Activated T-cell treated with anti-CD3 and anti-CD28 coated beads for 4 hours (primary cell): Measurements from ENCODE around the gene CALML3.

ENCODE experiments used
- DNase-seq: peaks from one replicate; pipeline ENCODE4 v3.0.0-alpha.2; 2020

Gene CALML3

DNA sequence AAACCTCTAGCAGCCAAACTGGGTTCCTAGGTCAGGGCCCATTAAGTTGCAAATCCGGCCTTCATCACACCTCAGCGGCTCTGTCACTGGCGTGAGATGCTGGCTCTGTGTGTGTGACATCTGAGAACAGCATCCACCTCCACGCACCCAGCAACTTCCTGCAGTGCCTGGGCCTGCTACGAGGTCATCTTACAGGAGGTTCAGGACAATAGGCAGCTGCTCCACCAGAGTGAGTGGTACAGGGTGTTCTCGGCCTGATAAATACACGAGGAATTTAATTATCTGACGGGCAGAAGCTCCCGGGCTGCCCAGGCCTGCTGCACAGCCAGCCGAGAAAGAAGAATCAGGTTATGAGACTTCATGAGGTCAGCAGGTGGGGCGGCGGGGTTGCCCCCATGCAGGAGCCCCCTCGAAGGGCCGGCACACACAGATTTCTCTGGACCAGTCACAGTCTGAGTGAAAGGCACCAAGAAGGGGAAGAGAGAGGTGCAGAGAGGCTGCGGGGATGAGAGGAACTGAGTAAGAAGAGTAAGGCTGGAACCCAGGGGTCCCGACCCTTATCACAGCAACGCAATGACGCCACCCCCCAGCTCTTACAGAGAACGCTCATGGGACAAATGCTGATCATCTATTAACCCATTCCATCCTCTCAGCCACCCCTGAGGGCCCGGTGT, 49.3 kb downstream of the CALML3 start:
- DNase-seq: no peak

DNA sequence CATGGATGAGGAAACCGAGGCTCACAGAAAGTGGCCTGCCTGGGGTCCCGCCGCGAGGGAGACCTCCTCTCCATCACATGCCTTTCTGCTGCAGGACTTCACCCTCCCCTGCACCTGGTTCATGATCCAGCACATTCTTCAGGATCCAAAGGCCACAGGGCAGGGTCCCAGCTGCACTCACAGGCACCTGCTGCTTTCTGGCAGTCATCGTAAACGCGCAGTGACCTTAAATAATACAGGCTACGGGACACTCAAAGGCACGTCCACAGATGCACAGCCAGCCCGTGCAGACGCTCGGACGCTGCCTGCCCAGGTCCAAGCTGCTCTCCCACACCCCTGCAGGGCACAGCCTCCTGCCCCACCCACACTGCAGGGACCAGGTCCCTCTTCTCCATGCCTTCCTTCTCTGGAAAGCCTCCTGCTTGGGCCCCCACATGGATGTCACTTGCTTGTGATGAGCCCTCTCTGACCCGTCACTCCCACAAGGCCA, 49.9 kb downstream of the CALML3 start:
- DNase-seq: no peak

DNA sequence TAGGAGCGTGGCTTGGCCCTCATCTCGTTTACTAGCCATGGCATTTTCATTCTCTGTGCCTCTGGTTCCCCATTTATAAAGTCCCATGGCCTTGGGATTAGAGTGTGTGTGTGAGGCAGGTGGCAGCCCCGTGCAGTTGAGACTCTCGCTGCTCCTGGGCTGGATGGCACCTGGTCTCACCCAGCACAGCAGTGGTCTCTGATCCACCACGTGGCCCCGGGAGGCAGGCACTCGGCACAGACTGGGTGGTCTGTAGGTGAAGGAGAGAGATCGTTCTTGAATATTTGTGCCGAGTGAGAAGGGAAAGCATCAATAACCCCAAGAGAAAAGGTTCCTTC, 50.4 kb downstream of the CALML3 start:
- no peak for DNase-seq

DNA sequence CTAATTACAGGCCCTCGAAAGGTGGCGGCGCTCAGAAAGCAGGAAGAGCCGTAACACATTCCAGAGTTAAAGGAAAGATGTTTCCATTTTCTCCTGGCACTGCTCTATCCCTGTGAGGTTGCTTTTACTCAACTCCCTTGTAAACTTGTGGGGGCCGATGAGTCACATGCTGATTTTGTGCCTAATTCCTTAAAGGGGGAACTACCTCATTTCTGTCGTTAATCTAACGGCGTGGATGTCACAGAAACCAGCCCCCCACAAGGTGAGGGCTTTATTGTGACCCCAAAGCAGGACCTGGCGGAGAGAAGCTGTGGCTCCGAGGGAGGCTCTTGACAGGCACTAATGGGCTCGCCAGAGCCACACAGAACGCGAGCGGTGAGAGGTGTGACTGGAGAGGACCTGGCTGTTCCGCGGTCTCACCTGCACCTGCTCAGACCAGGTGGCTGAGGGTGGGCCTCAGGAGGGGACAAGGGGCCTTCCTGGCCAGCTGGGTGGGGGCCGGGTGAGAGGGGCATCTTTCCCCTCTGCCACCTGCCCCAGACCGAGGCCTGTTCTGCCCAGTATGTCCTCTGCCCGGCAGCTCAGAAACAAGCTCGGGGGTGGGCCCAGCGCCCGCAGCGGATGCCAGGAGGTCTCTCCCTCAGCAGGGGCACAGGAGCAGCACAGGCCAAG, 50.9 kb downstream of the CALML3 start:
- no peak for DNase-seq

DNA sequence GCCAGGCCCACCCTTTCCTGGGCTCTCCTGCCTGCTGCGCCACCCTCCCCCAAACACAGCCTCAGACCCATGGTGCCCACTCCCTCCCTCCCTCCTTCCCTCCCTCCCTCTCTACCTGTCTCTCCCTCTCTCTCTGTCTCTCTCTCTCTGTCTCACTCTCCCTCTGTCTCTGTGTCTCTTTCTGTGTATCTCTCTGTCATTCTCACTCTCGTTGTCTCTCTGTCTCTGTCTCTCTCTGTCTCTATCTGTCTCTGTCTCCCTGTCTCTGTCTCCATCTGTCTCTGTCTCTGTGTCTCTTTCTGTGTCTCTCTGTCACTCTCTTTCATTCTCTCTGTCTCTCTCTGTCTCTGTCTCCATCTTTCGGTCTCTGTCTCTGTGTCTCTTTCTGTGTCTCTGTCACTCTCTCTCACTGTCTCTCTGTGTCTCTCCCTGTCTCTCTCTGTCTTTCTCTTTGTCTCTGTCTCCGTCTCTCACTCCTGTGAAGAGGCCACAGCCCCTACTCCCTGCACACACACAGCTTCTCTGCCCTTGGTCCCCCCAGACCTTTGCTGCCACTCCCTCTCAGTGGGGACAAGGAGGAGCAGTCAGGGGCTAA, 51.5 kb downstream of the CALML3 start:
- DNase-seq: no peak
